ENCODE data around the gene TUBB4B. TPM values are rescaled to one million over a fixed set of nuclear protein-coding genes. Genes with fewer than 3 reads are reported as not detected.

Gene TUBB4B
- total and polyA plus RNA-seq, 10 donors: 55.1 to 137 (median 103) TPM

- DNase-seq: no peak
- Histone ChIP-seq H3K27me3 (replicated peaks in 1 of 7) (peaks cover 0 to 91% (median 45%) of the 10 kb centered on the region in 7 donors), H3K9me3 (no peaks in the 10 kb centered on the region), H3K4me3 (no peak within 1 kb of the TSS), H3K36me3 (no peaks in the 10 kb centered on the region), H3K4me1 (peaks cover 5 to 27% (median 22%) of the 10 kb centered on the region in 6 donors), H3K27ac (no peak within 1 kb of the TSS)
- TF ChIP-seq CTCF (IDR thresholded peaks at IDR 0.05 in 8 of 11, conservative IDR thresholded peaks at IDR 0.05 in 3 of 11) (no peak), POLR2A (IDR thresholded peaks at IDR 0.05) (no peak), POLR2AphosphoS5 (IDR thresholded peaks at IDR 0.05) (no peak)
- WGBS, 5 donors: 62 to 83% (median 76%) methylated on average over 9 to 14 of the region's 14 CpGs
- intact Hi-C loops (cut with DNase I; ENCODE audit: low total_unique reads): no loop called here
Measured at GRCh38 chr9:137230705-137231371, 10.2 kb upstream of the TUBB4B start, which contains the start of gene SLC34A3. Gene SLC34A3, plus strand, starts transcription at chr9:137230901. Its CDS starts 802 bp downstream, at chr9:137231703.

- H3K27me3 ChIP-seq (replicated peaks in 1 of 7): peaks cover 0 to 92% (median 45%) of the 10 kb centered on the region in 7 donors
- TF ChIP-seq POLR2A (IDR thresholded peaks at IDR 0.05) (no peak), POLR2AphosphoS5 (IDR thresholded peaks at IDR 0.05) (no peak), CTCF (IDR thresholded peaks at IDR 0.05 in 8 of 11, conservative IDR thresholded peaks at IDR 0.05 in 3 of 11) (no peak)
- 83 to 93% (median 84%) methylated on average over 13 to 23 of the region's 23 CpGs for WGBS, 5 donors
- peaks cover 10 to 34% (median 28%) of the 10 kb centered on the region in 6 donors for H3K4me1 ChIP-seq
- intact Hi-C loops (cut with DNase I; ENCODE audit: low total_unique reads): no loop called here
- no peak for DNase-seq
- H3K36me3 ChIP-seq: no peaks in the 10 kb centered on the region
- no peak overlapping the region for H3K4me3 ChIP-seq
- no peaks in the 10 kb centered on the region for H3K9me3 ChIP-seq
- H3K27ac ChIP-seq: no peak overlapping the region
Measured at GRCh38 chr9:137231372-137232039, 9.6 kb upstream of the TUBB4B start.

- no peak for DNase-seq
- peaks cover 0 to 87% (median 45%) of the 10 kb centered on the region in 7 donors for H3K27me3 ChIP-seq (replicated peaks in 1 of 7)
- H3K36me3 ChIP-seq: no peaks in the 10 kb centered on the region
- 59 to 89% (median 75%) methylated on average over 5 to 10 of the region's 10 CpGs for WGBS, 5 donors
- H3K9me3 ChIP-seq: no peaks in the 10 kb centered on the region
- peaks cover 11 to 38% (median 34%) of the 10 kb centered on the region in 6 donors for H3K4me1 ChIP-seq
- no peak for TF ChIP-seq POLR2AphosphoS5 (IDR thresholded peaks at IDR 0.05)
- no peak for TF ChIP-seq POLR2A (IDR thresholded peaks at IDR 0.05)
- intact Hi-C loops (cut with DNase I; ENCODE audit: low total_unique reads): no loop called here
- H3K4me3 ChIP-seq: no peak overlapping the region
- no peak overlapping the region for H3K27ac ChIP-seq
Measured at GRCh38 chr9:137232101-137232500, 9.0 kb upstream of the TUBB4B start.

DNA sequence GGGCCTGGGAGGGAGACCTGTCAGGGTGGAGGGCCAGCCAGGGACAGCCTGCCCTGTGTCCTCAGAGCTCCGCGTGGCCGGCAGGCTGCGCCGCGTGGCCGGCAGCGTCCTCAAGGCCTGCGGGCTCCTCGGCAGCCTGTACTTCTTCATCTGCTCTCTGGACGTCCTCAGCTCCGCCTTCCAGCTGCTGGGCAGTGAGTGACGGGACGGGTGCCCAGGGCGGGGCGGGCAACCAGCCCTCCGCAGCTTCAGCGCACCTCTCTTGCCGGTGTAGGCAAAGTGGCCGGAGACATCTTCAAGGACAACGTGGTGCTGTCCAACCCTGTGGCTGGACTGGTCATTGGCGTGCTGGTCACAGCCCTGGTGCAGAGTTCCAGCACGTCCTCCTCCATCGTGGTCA is 8.6 kb upstream of the TUBB4B start:
- no peak overlapping the region for H3K27ac ChIP-seq
- peaks cover 0 to 83% (median 45%) of the 10 kb centered on the region in 7 donors for H3K27me3 ChIP-seq (replicated peaks in 1 of 7)
- H3K9me3 ChIP-seq: no peaks in the 10 kb centered on the region
- peaks cover 11 to 38% (median 33%) of the 10 kb centered on the region in 6 donors for H3K4me1 ChIP-seq
- intact Hi-C loops (cut with DNase I; ENCODE audit: low total_unique reads): no loop called here
- no peaks in the 10 kb centered on the region for H3K36me3 ChIP-seq
- TF ChIP-seq POLR2AphosphoS5 (IDR thresholded peaks at IDR 0.05): no peak
- no peak for TF ChIP-seq CTCF (IDR thresholded peaks at IDR 0.05 in 8 of 11, conservative IDR thresholded peaks at IDR 0.05 in 3 of 11)
- no peak for TF ChIP-seq POLR2A (IDR thresholded peaks at IDR 0.05)
- no peak for DNase-seq
- no peak overlapping the region for H3K4me3 ChIP-seq
- 69 to 84% (median 77%) methylated on average over 7 to 24 of the region's 24 CpGs for WGBS, 5 donors
